Testis (tissue), 2 donors: ENCODE measurements around the gene PFN3.
"Not testable (repeated sequence)": the region's sequence is repeated elsewhere in the genome, so short reads cannot be mapped to it uniquely, and the experiment has no call there.

Experiments
- POLR2A ChIP-seq: fragments of 450-650 bp; IDR thresholded peaks from one replicate; pipeline ENCODE4 v1.6.1; 2017; ENCODE audit warnings: antibody characterized with exemption, mild to moderate bottlenecking, moderate library complexity
- TF ChIP-seq, protein P1 (sequence below), 3 experiments: fragments of 450-650 bp in 2 of 3; fragments of 200-600 bp in 1 of 3; sonication (generic) in 1 of 3; IDR thresholded peaks; one replicate each; pipeline ENCODE4 v1.5.1; 2016 to 2019; ENCODE audit warnings: antibody characterized with exemption in 3 of 3, mild to moderate bottlenecking in 2 of 3, moderate library complexity in 1 of 3

DNA sequence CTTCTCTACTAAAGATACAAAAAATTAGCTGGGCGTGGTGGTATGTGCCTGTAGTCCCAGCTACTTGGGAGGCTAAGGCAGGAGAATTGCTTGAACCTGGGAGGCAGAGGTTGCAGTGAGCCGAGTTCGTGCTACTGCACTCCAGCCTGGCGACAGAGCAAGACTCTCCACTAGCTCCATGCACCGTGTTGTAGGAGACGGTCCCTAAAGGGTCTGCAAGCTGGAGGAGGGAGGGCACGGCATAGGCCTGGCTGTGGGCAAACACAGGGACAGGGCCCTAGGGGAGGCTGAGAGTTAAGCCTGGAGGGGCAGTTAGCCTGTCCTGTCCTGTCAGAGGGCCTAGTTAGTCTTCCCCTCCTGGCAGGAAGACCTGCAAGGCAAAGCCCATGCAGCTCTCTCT lies 39.7 kb downstream of the PFN3 start:
- TF ChIP-seq, protein P1, sequence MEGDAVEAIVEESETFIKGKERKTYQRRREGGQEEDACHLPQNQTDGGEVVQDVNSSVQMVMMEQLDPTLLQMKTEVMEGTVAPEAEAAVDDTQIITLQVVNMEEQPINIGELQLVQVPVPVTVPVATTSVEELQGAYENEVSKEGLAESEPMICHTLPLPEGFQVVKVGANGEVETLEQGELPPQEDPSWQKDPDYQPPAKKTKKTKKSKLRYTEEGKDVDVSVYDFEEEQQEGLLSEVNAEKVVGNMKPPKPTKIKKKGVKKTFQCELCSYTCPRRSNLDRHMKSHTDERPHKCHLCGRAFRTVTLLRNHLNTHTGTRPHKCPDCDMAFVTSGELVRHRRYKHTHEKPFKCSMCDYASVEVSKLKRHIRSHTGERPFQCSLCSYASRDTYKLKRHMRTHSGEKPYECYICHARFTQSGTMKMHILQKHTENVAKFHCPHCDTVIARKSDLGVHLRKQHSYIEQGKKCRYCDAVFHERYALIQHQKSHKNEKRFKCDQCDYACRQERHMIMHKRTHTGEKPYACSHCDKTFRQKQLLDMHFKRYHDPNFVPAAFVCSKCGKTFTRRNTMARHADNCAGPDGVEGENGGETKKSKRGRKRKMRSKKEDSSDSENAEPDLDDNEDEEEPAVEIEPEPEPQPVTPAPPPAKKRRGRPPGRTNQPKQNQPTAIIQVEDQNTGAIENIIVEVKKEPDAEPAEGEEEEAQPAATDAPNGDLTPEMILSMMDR (IDR thresholded peaks at IDR 0.05), result not testable (repeated sequence)
- not testable (repeated sequence) for TF ChIP-seq POLR2A
